MM.1S (cell line): ENCODE data around the gene EPB41L4B.

Experiments
- CTCF ChIP-seq: fragments of 300-600 bp; sonication (generic); IDR thresholded peaks from 2 replicates; pipeline ENCODE4 v1.5.1; 2016; ENCODE audit warnings: antibody characterized with exemption, low read length, mixed read lengths
- EZH2 ChIP-seq: fragments of 300-600 bp; sonication (generic); optimal IDR thresholded peaks from 2 replicates; pipeline ENCODE3; 2017; ENCODE audit warnings: low read depth, mild to moderate bottlenecking, antibody characterized with exemption, low read length, mixed read lengths

GRCh38 chr9:109269081-109269480 is 51.8 kb downstream of the EPB41L4B start:
- TF ChIP-seq CTCF: no peak
- TF ChIP-seq EZH2: no peak
